SHP77 treated with DMSO at 0.1 percent for 48 hours (cell line): ENCODE measurements around the gene NR1H4.
"Not testable (repeated sequence)": the region's sequence is repeated elsewhere in the genome, so short reads cannot be mapped to it uniquely, and the experiment has no call there.

Experiments used
- DNase-seq: peaks from one replicate; lab custom pipeline; 2025; lab: John Stamatoyannopoulos, UW

NR1H4 gene

GRCh38 chr12:100473050-100473715, 483 bp upstream of the NR1H4 start:
- DNase-seq, result no peak

DNA sequence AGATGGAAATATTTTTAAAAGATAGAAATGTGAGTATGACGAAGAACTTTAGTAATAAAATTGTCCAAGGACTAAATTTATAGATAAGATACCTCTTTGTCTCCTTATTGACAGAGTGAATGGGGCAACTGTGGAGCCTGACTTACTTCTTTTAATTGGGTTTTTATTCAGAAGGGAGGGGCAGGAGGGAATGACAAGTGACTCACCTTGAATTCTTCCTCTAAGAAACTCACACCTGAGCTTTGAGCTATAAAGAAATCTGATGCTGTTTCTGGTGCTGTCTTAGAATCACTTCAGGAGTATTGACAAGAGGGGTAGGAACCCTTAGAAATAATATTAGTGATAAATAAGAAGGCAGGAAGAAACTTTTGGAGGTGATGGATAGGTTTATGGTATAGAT, 951 bp downstream of the NR1H4 start:
- no peak for DNase-seq

- no peak for DNase-seq
Observed at GRCh38 chr12:100476013-100476751, 2.5 kb downstream of the NR1H4 start.

GRCh38 chr12:100481021-100481420, 7.4 kb downstream of the NR1H4 start:
- no peak for DNase-seq

DNA sequence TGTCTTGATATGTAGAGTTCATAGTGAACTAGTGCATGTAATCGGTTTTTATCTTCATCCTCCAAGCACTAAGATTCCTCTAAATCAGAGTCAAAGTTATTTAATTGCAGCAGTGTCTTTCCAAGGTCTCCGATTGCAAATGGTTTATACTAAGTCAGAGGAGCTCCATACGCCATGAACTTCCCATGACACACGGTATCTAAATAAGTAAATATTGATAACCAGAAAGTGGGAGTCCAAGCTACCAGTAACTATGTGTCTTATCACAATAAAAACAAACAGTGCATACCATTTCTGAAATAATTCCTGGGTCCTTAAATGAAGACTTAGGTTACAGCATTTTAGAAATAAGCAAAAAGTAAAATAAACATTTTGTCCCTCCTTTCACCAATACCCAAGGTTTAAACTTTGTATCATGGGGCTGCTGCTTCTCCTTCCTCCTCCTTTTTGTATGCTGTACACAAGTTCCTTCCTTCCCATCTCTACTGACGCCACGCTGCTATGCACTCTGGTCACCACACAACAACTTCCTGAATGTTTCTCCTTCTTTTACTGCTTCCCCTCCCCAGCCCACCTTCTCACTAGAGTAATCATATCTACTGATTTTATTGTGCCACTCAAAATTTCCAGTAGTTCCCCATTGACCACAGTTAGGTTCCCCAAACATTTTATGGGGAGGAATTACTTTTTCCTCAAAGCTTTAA, 10.7 kb downstream of the NR1H4 start:
- DNase-seq, result no peak

- DNase-seq, result no peak
Observed at GRCh38 chr12:100484891-100485471, 11.3 kb downstream of the NR1H4 start.

GRCh38 chr12:100485983-100486382, 12.3 kb downstream of the NR1H4 start:
- DNase-seq, result no peak

DNA sequence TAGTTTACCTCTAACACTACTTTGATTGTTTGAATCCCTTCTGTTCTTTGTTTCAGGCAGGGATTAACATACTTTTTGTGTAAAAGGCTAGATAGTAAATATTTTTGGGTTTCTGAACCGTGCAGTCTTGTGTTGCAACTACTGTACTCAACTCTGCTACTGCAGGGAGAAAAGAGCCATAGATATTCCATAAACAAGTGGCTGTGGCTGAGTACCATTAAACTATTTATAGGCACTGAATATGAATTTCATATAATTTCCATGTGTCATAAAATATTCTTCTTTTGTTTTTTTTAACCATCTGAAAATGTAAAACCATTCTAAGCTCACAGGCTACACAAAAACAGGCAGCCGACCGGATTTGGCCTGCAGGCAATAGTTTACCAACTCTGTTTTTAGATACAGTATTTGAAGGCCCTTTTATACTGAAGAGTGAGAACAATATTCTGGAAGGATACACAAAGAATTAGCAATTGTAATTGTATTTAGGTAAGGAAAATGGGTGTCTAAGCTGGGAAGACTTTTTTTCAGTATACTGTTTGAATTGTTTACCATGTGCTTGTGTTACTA, 15.7 kb downstream of the NR1H4 start:
- no peak for DNase-seq

- DNase-seq, result no peak
Observed at GRCh38 chr12:100490056-100490455, 16.4 kb downstream of the NR1H4 start.

DNA sequence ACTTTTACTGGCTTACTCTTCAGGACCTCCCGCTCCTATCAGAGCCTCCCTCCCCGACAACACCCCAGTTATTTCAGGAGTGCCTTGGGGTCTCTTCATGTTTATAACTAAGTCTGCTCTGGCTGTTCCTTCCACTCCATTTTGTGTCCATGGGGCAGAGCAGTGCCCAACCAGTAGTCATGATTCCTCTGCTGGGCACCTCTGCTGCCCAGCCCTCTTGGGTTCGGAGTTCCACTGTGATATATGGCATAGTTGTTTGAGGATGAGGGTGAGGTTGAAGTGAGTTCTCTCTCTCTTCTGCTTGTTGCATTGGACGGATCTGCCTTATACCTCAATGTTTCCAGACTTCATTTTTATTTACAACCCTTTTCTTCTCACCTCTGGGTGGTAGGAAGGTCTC, 17.4 kb downstream of the NR1H4 start:
- no peak for DNase-seq

DNA sequence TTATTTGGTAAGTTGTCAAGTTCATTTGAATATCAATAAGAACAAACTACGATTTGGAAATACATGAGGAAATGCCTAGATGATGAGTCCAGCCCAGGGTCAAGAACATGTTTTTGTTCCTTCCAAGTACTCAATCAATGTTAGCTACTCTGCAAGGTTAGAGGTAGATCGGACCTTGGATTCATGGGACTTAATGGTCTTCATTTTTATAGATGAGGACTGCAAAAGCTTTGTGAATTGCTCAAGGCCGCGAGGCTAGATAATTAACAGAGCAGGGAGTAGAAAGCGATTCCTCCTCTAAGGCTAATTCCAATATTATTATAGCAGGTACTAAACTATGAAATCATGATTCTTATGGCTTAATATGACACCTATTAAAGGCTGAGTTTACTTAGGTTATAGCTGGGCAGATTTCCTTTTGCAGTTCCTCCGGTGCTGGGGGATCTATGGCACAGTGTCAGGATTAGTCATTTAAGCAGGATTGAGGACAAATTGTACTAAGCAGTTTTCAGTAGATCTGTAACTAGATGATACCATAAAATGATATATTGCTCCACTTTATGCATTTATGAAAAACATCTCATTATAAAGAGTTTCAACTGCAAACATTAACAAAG, 19.8 kb downstream of the NR1H4 start:
- DNase-seq, result no peak

GRCh38 chr12:100494026-100494425, 20.4 kb downstream of the NR1H4 start:
- no peak for DNase-seq

- no peak for DNase-seq
Observed at GRCh38 chr12:100494538-100494937, 20.9 kb downstream of the NR1H4 start.

GRCh38 chr12:100497105-100497795, 23.6 kb downstream of the NR1H4 start:
- DNase-seq, result no peak

- no peak for DNase-seq
Observed at GRCh38 chr12:100498141-100498540, 24.5 kb downstream of the NR1H4 start.

DNA sequence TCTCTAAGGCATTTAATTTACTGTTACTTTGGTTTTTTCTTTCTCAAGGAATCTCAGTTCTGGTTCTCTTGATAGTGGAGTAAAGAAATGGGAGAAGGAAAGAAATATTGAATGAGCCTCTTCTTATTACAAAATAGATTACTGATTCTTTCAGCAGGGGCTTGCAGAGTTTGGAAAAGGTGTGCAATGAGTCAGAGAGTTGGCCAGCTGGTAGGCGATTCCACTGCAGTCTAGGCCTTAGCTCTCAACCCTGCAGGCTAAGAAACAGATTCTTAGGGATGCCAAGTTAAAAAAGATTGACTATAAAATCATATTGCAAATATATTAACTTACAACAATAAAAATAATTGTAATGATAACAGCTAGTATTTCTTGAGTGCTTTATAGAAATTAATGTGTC, 25.8 kb downstream of the NR1H4 start:
- DNase-seq, result no peak

DNA sequence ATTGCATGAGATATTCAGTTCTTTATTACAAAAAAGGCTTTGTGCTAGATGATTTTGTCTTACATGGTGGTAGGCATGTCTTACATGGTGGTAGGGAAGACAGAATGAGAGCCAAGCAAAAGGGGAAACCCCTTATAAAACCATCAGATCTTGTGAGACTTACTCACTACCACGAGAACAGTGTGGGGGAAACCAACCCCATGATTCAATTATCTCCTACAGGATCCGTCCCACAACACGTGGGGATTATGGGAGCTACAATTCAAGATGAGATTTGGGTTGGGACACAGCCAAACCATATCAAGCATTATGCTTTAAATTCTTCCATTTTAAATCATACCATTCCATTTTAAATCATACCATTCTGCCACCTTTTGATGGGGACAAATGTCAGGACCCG, 29.1 kb downstream of the NR1H4 start:
- DNase-seq, result not testable (repeated sequence)

DNA sequence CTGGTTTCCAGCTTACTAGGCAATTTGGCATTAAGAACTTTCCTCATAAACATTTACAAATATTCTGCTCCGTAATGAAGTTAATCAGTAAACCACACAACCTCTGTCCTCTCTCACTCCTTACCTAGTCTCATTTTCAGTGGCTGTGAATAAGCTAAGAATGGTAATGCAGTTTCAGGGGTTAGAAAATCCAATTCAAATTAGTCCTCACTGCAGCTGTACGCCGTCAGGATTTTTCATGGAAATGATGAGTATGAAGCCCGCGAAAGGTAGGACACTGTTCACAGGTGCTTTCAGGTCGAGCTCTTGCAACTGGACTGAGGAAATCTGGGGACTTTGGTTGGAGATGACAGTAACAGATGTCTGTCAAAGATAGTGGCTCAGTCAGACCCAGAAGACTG, 29.6 kb downstream of the NR1H4 start:
- DNase-seq, result no peak

DNA sequence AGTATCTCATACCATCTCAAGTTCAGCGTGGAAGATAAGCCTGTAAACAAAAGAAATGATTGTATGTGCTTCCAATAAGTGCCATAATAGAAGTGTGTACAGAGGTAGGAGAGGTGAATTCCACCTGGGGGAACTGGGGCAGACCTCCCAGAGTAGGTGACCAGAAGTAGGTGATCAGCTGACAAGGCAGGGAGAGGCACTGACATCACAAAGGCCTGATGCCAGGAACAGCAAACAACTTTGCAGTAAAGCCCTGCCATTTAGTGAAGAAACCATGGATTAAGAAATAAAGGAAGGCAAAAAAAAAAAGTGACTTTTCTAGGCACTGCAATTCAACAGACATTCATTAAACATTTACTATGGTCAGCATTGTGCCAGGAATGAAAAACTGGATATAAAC, 31.1 kb downstream of the NR1H4 start:
- DNase-seq, result no peak

DNA sequence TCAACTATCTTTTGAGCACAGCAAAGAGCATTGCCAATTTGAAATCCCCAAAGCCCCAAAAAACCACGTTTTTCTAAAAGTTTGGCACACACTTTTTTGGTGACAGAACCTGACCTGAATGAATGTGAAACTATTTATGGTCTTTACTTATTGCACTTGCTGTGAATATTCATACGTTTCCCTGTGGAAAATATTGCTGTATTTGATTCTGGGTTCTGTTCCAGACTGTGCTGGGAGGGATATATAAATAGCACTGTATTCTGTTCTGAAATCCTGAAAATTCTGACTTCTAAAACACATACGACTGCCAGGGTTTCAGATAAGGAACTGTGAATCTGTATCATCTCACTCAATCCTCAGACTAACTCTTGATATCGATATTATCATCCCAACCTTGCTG, 35.1 kb downstream of the NR1H4 start:
- no peak for DNase-seq

- no peak for DNase-seq
Observed at GRCh38 chr12:100512692-100513091, 39.0 kb downstream of the NR1H4 start.
